ENCODE data around the gene TMEM117. TPM values are rescaled to one million over a fixed set of nuclear protein-coding genes. Genes with fewer than 3 reads are reported as not detected.

Gene TMEM117
- total and polyA plus RNA-seq, 2 experiments from 2014 or later = 18.0 to 21.0 TPM

DNA sequence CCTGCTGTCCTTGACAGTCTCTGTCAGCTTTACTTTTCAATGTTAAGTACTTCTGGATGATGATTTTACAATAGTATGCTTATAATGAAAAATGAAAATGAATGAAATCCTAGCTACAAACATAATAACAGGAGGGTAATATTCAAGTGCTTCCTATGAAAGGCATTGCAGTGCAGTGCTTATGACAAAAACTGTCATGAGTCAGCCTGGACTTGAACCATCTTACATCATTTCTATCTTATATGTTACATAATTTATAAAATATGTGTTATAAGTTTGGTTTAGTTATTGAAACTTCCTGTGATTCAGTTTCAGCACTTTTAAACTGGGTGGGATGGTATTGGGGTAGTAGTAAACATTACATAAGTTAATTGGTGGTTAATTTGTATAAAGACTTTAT lies 451.7 kb downstream of the TMEM117 start:
- no peaks in the 10 kb centered on the region for H3K4me1 ChIP-seq (ENCODE audit: low read depth)
- H3K27me3 ChIP-seq = no peaks in the 10 kb centered on the region
- DNase-seq (ENCODE audit: low read depth in 1 of 2, low spot score in 1 of 2) = no peak
- H3K9me3 ChIP-seq (ENCODE audit: low read depth) = no peaks in the 10 kb centered on the region
- H3K4me3 ChIP-seq = no peak overlapping the region
- no peaks in the 10 kb centered on the region for H3K36me3 ChIP-seq
- TF ChIP-seq, protein P1, sequence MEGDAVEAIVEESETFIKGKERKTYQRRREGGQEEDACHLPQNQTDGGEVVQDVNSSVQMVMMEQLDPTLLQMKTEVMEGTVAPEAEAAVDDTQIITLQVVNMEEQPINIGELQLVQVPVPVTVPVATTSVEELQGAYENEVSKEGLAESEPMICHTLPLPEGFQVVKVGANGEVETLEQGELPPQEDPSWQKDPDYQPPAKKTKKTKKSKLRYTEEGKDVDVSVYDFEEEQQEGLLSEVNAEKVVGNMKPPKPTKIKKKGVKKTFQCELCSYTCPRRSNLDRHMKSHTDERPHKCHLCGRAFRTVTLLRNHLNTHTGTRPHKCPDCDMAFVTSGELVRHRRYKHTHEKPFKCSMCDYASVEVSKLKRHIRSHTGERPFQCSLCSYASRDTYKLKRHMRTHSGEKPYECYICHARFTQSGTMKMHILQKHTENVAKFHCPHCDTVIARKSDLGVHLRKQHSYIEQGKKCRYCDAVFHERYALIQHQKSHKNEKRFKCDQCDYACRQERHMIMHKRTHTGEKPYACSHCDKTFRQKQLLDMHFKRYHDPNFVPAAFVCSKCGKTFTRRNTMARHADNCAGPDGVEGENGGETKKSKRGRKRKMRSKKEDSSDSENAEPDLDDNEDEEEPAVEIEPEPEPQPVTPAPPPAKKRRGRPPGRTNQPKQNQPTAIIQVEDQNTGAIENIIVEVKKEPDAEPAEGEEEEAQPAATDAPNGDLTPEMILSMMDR (IDR thresholded peaks at IDR 0.05; ENCODE audit: low read depth, low read length) = no peak
- H3K27ac ChIP-seq = no peak overlapping the region

- Histone ChIP-seq H3K9me3 (ENCODE audit: low read depth) (no peaks in the 10 kb centered on the region), H3K27ac (no peak overlapping the region), H3K27me3 (no peaks in the 10 kb centered on the region), H3K4me1 (ENCODE audit: low read depth) (no peaks in the 10 kb centered on the region), H3K36me3 (no peaks in the 10 kb centered on the region), H3K4me3 (no peak overlapping the region)
- TF ChIP-seq, protein P1 (IDR thresholded peaks at IDR 0.05; ENCODE audit: low read depth, low read length) = no peak
- no peak for DNase-seq (ENCODE audit: low read depth in 1 of 2, low spot score in 1 of 2)
Observed at GRCh38 chr12:44294649-44295048, 458.8 kb downstream of the TMEM117 start.

- DNase-seq (ENCODE audit: low read depth in 1 of 2, low spot score in 1 of 2) = no peak
- no peak overlapping the region for H3K4me3 ChIP-seq
- no peak overlapping the region for H3K27ac ChIP-seq
- H3K36me3 ChIP-seq = no peaks in the 10 kb centered on the region
- H3K4me1 ChIP-seq (ENCODE audit: low read depth) = no peaks in the 10 kb centered on the region
- no peaks in the 10 kb centered on the region for H3K9me3 ChIP-seq (ENCODE audit: low read depth)
- H3K27me3 ChIP-seq = no peaks in the 10 kb centered on the region
- TF ChIP-seq, protein P1 (IDR thresholded peaks at IDR 0.05; ENCODE audit: low read depth, low read length) = no peak
Observed at GRCh38 chr12:44295958-44296623, 460.2 kb downstream of the TMEM117 start.

DNA sequence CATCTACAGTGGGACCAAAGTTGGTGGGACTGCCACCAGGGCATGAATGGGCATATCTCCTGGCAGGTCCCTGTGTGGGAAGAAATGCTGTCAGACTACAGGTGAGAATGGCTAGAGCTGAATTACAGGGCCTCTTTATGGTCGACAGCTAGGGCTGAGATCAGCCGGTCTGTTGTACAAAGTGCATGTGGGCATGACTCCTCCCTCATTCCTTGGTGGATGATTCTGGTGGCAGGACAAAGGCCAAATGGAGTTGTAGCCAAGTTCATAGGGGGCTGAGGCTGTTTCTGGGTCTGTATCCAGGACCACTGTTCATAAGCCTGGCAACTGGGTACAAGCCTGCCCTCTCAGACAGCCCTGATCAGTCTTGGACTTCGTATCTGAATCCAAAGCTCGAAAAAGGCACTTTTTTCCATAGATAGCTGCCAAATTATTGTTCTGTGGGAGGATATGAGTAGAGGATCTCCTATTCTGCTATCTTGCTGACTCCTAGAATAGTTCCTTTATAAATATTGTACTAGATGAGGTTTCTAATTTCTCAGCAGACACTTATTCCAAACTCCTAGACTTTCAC lies 460.8 kb downstream of the TMEM117 start:
- Histone ChIP-seq H3K36me3 (no peaks in the 10 kb centered on the region), H3K27me3 (no peaks in the 10 kb centered on the region), H3K4me1 (ENCODE audit: low read depth) (no peaks in the 10 kb centered on the region), H3K9me3 (ENCODE audit: low read depth) (no peaks in the 10 kb centered on the region), H3K27ac (no peak overlapping the region), H3K4me3 (no peak overlapping the region)
- TF ChIP-seq, protein P1 (IDR thresholded peaks at IDR 0.05; ENCODE audit: low read depth, low read length) = no peak
- DNase-seq (ENCODE audit: low read depth in 1 of 2, low spot score in 1 of 2) = no peak

- no peaks in the 10 kb centered on the region for H3K9me3 ChIP-seq (ENCODE audit: low read depth)
- DNase-seq (ENCODE audit: low read depth in 1 of 2, low spot score in 1 of 2) = no peak
- no peaks in the 10 kb centered on the region for H3K4me1 ChIP-seq (ENCODE audit: low read depth)
- TF ChIP-seq, protein P1 (IDR thresholded peaks at IDR 0.05; ENCODE audit: low read depth, low read length) = no peak
- H3K4me3 ChIP-seq = no peak overlapping the region
- H3K27me3 ChIP-seq = no peaks in the 10 kb centered on the region
- no peaks in the 10 kb centered on the region for H3K36me3 ChIP-seq
- no peak overlapping the region for H3K27ac ChIP-seq
Observed at GRCh38 chr12:44299524-44299923, 463.6 kb downstream of the TMEM117 start.

All from cardiac muscle cell (in vitro differentiated cells and primary cell).